Measurements from ENCODE around the gene FOXRED1.
A peak's percentile ranks its signal among the peaks of the same experiment; 100 is the strongest.
"Not testable (repeated sequence)": the region's sequence is repeated elsewhere in the genome, so short reads cannot be mapped to it uniquely, and the experiment has no call there.

The FOXRED1 gene

DNA sequence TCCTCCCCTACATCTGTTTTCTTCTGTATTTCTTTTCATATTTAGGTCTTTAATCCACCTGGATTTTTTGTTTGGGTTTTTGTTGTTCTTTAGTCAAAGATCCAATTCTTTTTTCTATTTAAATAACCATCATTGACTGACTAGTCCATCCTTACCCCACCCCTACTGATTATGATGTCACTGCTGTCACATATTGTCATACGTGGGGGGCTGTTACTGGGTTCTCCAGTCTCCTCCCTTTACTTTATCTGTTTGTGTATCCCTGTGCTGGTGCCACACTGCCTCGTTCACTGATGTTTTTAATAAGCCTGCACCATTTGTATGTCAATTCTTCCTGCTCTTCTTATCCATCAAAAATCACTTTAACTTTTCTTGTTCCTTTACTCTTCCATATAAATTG lies 28.1 kb downstream of the FOXRED1 start:
- in situ Hi-C loops (cut with MboI; ENCODE audit: low sequenced_read_pairs, unreplicated experiment) = no loop called here
- DNase-seq (ENCODE audit: low spot score) = no peak
- TF ChIP-seq, protein P1, sequence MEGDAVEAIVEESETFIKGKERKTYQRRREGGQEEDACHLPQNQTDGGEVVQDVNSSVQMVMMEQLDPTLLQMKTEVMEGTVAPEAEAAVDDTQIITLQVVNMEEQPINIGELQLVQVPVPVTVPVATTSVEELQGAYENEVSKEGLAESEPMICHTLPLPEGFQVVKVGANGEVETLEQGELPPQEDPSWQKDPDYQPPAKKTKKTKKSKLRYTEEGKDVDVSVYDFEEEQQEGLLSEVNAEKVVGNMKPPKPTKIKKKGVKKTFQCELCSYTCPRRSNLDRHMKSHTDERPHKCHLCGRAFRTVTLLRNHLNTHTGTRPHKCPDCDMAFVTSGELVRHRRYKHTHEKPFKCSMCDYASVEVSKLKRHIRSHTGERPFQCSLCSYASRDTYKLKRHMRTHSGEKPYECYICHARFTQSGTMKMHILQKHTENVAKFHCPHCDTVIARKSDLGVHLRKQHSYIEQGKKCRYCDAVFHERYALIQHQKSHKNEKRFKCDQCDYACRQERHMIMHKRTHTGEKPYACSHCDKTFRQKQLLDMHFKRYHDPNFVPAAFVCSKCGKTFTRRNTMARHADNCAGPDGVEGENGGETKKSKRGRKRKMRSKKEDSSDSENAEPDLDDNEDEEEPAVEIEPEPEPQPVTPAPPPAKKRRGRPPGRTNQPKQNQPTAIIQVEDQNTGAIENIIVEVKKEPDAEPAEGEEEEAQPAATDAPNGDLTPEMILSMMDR (IDR thresholded peaks at IDR 0.05; ENCODE audit: borderline replicate concordance, control extremely low read depth, extremely low read depth, insufficient read depth, missing control alignments) = no peak

- TF ChIP-seq, protein P1 (IDR thresholded peaks at IDR 0.05; ENCODE audit: borderline replicate concordance, control extremely low read depth, extremely low read depth, insufficient read depth, missing control alignments) = no peak
- in situ Hi-C loops (cut with MboI; ENCODE audit: low sequenced_read_pairs, unreplicated experiment) = no loop called here
Measured at GRCh38 chr11:126303623-126304456, 34.9 kb downstream of the FOXRED1 start, which contains the start of gene DCPS. Gene DCPS (plus strand): TSS chr11:126304060. CDS start chr11:126304081, 21 bp downstream.

DNA sequence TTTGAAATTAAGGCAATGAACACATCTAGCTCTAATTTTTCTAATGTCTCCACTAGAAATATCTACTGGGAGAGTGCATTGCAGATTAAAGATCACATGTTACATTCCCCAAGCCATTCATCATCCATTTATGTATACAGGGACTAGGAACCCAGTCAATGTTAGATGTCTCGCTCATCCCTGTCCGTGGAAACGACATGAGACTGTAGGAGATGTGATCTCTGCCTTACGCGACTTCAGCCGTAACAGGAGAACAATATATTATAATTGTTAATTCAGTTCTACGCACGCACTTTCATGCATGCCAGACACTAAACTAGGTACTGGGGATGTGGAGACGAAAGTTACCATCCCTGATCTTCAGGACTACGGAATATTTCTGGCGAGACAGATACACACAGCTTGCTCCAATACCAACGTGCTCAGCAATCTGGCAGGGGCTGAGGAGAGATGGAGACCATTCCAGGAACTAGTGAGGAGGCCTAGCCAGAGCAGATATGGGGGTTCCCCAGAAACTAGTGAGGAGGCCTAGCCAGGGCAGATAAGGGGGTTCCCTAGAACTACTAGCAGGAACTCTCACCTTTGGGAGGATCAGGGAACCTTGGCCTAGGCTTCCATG lies 35.6 kb downstream of the FOXRED1 start:
- TF ChIP-seq, protein P1 (IDR thresholded peaks at IDR 0.05; ENCODE audit: borderline replicate concordance, control extremely low read depth, extremely low read depth, insufficient read depth, missing control alignments) = no peak
- DNase-seq (ENCODE audit: low spot score) = peak; percentile 54

More at GRCh38 chr11:126303623-126304456, 34.9 kb downstream of the FOXRED1 start, which contains the start of gene DCPS:
- DNase-seq (ENCODE audit: low spot score) = peak; percentile 94

GRCh38 chr11:126305699-126306098 lies 36.7 kb downstream of the FOXRED1 start:
- TF ChIP-seq, protein P1 (IDR thresholded peaks at IDR 0.05; ENCODE audit: borderline replicate concordance, control extremely low read depth, extremely low read depth, insufficient read depth, missing control alignments) = no peak
- DNase-seq (ENCODE audit: low spot score) = peak; percentile 59
- in situ Hi-C loops (cut with MboI; ENCODE audit: low sequenced_read_pairs, unreplicated experiment) = no loop called here

More for the DNA sequence above, 35.6 kb downstream of the FOXRED1 start:
- in situ Hi-C loops (cut with MboI; ENCODE audit: low sequenced_read_pairs, unreplicated experiment) = no loop called here

DNA sequence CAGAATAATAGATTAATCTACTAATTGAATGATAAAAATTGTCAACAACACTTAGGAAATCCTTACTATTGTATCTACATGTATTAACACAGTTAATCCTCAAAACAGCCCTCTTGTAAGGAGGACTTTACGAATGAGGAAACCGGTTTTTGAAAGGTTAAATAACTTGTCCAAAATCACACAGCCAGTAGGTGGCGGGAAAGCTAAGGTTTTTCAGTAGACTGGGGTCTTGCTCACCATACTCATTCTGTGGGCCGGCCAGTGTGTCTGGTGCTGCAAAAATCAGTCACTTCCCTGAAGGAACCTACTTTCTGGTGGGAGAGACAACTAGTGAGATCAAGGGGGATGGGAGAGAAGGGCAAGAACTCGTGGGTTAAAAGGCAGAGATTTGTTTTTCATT lies 38.8 kb downstream of the FOXRED1 start:
- TF ChIP-seq, protein P1 (IDR thresholded peaks at IDR 0.05; ENCODE audit: borderline replicate concordance, control extremely low read depth, extremely low read depth, insufficient read depth, missing control alignments) = no peak
- in situ Hi-C loops (cut with MboI; ENCODE audit: low sequenced_read_pairs, unreplicated experiment) = no loop called here
- DNase-seq (ENCODE audit: low spot score) = no peak

DNA sequence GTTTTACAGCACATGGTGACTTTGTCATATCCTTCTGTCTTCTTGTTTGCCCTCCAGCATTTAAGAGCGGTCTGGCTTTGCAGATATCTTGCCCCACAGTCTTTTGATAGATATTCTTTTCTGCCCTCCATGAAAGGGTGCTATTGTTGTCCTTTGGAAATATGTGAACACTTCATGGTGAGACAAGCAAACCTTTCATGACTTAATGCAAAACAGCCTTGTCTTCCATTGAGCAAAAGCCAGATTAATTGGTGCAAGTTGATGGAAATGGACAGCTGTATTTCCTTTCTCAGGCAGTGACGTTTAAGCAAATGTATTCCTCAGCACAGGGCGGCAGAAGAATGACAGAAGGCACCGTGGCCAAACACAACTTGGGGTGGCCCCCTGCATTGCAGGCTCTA lies 39.3 kb downstream of the FOXRED1 start:
- no peak for DNase-seq (ENCODE audit: low spot score)
- TF ChIP-seq, protein P1 (IDR thresholded peaks at IDR 0.05; ENCODE audit: borderline replicate concordance, control extremely low read depth, extremely low read depth, insufficient read depth, missing control alignments) = no peak
- in situ Hi-C loops (cut with MboI; ENCODE audit: low sequenced_read_pairs, unreplicated experiment) = no loop called here

DNA sequence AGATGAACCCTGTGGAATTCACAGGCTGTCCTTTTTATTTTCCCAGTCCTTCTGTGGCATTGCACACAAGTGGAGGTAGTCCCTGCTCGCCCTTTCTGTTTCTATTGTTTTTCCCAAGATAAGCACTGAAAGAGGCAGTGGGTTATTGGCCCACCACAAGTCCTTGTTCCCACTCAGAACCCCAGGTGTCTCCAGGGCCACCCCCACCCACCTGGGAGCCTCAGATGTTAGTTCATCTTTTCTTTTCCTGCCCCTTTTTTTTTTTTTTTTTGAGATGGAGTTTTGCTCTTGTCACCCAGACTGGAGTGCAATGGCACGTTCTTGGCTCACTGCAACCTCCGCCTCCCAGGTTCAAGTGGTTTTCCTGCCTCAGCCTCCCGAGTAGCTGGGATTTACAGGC lies 39.8 kb downstream of the FOXRED1 start:
- in situ Hi-C loops (cut with MboI; ENCODE audit: low sequenced_read_pairs, unreplicated experiment) = not testable (repeated sequence)

More for the DNA sequence above, 39.8 kb downstream of the FOXRED1 start:
- DNase-seq (ENCODE audit: low spot score) = not testable (repeated sequence)
